IMR-90 (cell line): ENCODE results near the gene POLR3B. TPM values are rescaled to one million over a fixed set of nuclear protein-coding genes. Genes with fewer than 3 reads are reported as not detected.

Experiments
- ATAC-seq: fragments of 200-7000 bp; cut with Tn5 transposase; 2 replicates; pipeline ENCODE4 v1.9.1; 2020; ENCODE audit warnings: low read depth, mild to moderate bottlenecking, moderate library complexity
- BruUV-seq: library from RNA; stranded (reverse); fragments of 400-500 nt; replicated peaks from 2 replicates; lab custom pipeline; 2021; lab: Mats Ljungman, UMichigan
- CTCF ChIA-PET: fragments of 300-600 bp; formaldehyde crosslinking; extraction: SDS; loops from one replicate; lab custom pipeline; 2021; ENCODE audit warnings: antibody characterized with exemption; lab: Yijun Ruan, JAX
- POLR2A ChIA-PET: fragments of 300-600 bp; sonication (Branson Sonifier 250); formaldehyde crosslinking; loops from one replicate; lab custom pipeline; 2022; ENCODE audit warnings: antibody characterized with exemption; ENCODE audit not compliant: unreplicated experiment; lab: Charles Lee
- DNase-seq: peaks from one replicate; pipeline ENCODE4 v3.0.0; 2013
- H2AFZ ChIP-seq: replicated peaks from 2 replicates; pipeline ENCODE3; 2013; ENCODE audit warnings: low read length, mild to moderate bottlenecking; ENCODE audit not compliant: poor library complexity
- H2AK5ac ChIP-seq: 2 replicates; pipeline ENCODE4 v1.6.1; 2013; ENCODE audit warnings: low read depth, low read length, inconsistent platforms
- H2AK9ac ChIP-seq: replicated peaks from 2 replicates; pipeline ENCODE3; 2013; ENCODE audit warnings: mild to moderate bottlenecking, low read depth, low read length, moderate library complexity; ENCODE audit not compliant: poor library complexity
- H2BK120ac ChIP-seq: 2 replicates; pipeline ENCODE4 v1.6.1; 2013; ENCODE audit warnings: low read depth, low read length, inconsistent platforms
- H2BK15ac ChIP-seq: 3 replicates; pipeline ENCODE4 v1.6.1; 2013; ENCODE audit warnings: low read depth, low read length, inconsistent platforms
- H2BK20ac ChIP-seq: 2 replicates; pipeline ENCODE4 v1.6.1; 2013; ENCODE audit warnings: low read depth, mild to moderate bottlenecking, inconsistent platforms, low read length, moderate library complexity
- H2BK5ac ChIP-seq: 2 replicates; pipeline ENCODE4 v1.6.1; 2013; ENCODE audit warnings: mild to moderate bottlenecking, low read depth, low read length, inconsistent platforms; ENCODE audit not compliant: poor library complexity, severe bottlenecking
- H3K14ac ChIP-seq: replicated peaks from 2 replicates; pipeline ENCODE4 v1.6.1; 2013; ENCODE audit warnings: low read depth, low read length, inconsistent platforms
- H3K18ac ChIP-seq: 2 replicates; pipeline ENCODE4 v1.6.1; 2013; ENCODE audit warnings: low read depth, low read length, control low read depth
- H3K23ac ChIP-seq: 2 replicates; pipeline ENCODE4 v1.6.1; 2013; ENCODE audit warnings: low read depth, low read length, inconsistent platforms
- H3K27ac ChIP-seq: 2 replicates; pipeline ENCODE4 v1.5.1; 2013; ENCODE audit warnings: mild to moderate bottlenecking, control low read depth, low read length; ENCODE audit not compliant: insufficient read depth
- H3K27me3 ChIP-seq: 2 replicates; pipeline ENCODE4 v1.6.1; 2013; ENCODE audit warnings: low read length; ENCODE audit not compliant: control insufficient read depth, insufficient read depth
- H3K36me3 ChIP-seq: 2 replicates; pipeline ENCODE4 v1.6.1; 2013; ENCODE audit warnings: low read length, mixed read lengths; ENCODE audit not compliant: control insufficient read depth, insufficient read depth
- H3K4ac ChIP-seq: 2 replicates; pipeline ENCODE4 v1.6.1; 2013; ENCODE audit warnings: low read depth, low read length, inconsistent platforms
- H3K4me1 ChIP-seq: 2 replicates; pipeline ENCODE4 v1.6.1; 2013; ENCODE audit warnings: low read length, mixed read lengths; ENCODE audit not compliant: control insufficient read depth, insufficient read depth
- H3K4me2 ChIP-seq: 2 replicates; pipeline ENCODE4 v1.6.1; 2013; ENCODE audit warnings: low read depth, mild to moderate bottlenecking, control low read depth, low read length, moderate library complexity
- H3K4me3 ChIP-seq: 2 replicates; pipeline ENCODE4 v1.5.1; 2013; ENCODE audit warnings: low read depth, mild to moderate bottlenecking, control low read depth, low read length, moderate library complexity; ENCODE audit not compliant: insufficient read depth
- H3K56ac ChIP-seq: 2 replicates; pipeline ENCODE4 v1.6.1; 2013; ENCODE audit warnings: low read length, inconsistent platforms; ENCODE audit not compliant: insufficient read depth; ENCODE audit errors: extremely low read depth
- H3K79me1 ChIP-seq, 2 experiments: 2 replicates each; pipeline ENCODE4 v1.6.1; 2013; ENCODE audit warnings: low read length in 2 of 2, inconsistent platforms in 1 of 2, low read depth in 1 of 2
- H3K9ac ChIP-seq: 2 replicates; pipeline ENCODE4 v1.6.1; 2013; ENCODE audit warnings: low read depth, low read length, control low read depth
- H3K9me1 ChIP-seq: 2 replicates; pipeline ENCODE4 v1.6.1; 2013; ENCODE audit warnings: low read length, inconsistent platforms; ENCODE audit not compliant: insufficient read depth
- H3K9me3 ChIP-seq: 2 replicates; pipeline ENCODE4 v1.6.1; 2013; ENCODE audit warnings: low read length; ENCODE audit not compliant: control insufficient read depth, insufficient read depth
- H4K20me1 ChIP-seq: 2 replicates; pipeline ENCODE4 v1.6.1; 2013; ENCODE audit warnings: low read length, inconsistent platforms; ENCODE audit not compliant: insufficient read depth
- H4K5ac ChIP-seq: 2 replicates; pipeline ENCODE4 v1.6.1; 2013; ENCODE audit warnings: mild to moderate bottlenecking, low read depth, low read length, control low read depth
- H4K8ac ChIP-seq, 2 experiments: 2 replicates each; pipeline ENCODE4 v1.6.1; 2013; ENCODE audit warnings: low read depth in 2 of 2, low read length in 2 of 2, control low read depth in 1 of 2, inconsistent platforms in 1 of 2
- H4K91ac ChIP-seq: 2 replicates; pipeline ENCODE4 v1.6.1; 2013; ENCODE audit warnings: low read depth, low read length, inconsistent platforms; ENCODE audit not compliant: insufficient read depth
- CEBPB ChIP-seq: IDR thresholded peaks from 2 replicates; pipeline ENCODE4 v1.6.1; 2012; ENCODE audit warnings: low read depth, low read length, improper control_type of control experiment
- FOS ChIP-seq: fragments of 150-350 bp; IDR thresholded peaks from 2 replicates; pipeline ENCODE4 v1.6.1; 2016; ENCODE audit warnings: low read depth, low read length
- MAFK ChIP-seq: IDR thresholded peaks from 2 replicates; pipeline ENCODE4 v1.6.1; 2012; ENCODE audit warnings: low read depth, low read length, improper control_type of control experiment
- MAZ ChIP-seq: IDR thresholded peaks from 2 replicates; pipeline ENCODE4 v1.6.1; 2012; ENCODE audit warnings: low read depth, mild to moderate bottlenecking, low read length, improper control_type of control experiment, moderate library complexity, borderline replicate concordance
- MXI1 ChIP-seq: IDR thresholded peaks from 2 replicates; pipeline ENCODE4 v1.6.1; 2012; ENCODE audit warnings: low read depth, mild to moderate bottlenecking, low read length, moderate library complexity, borderline replicate concordance
- NFE2L2 ChIP-seq: fragments of 150-350 bp; IDR thresholded peaks from 2 replicates; pipeline ENCODE4 v1.6.1; 2016; ENCODE audit warnings: low read depth, mild to moderate bottlenecking, low read length
- POLR2A ChIP-seq: IDR thresholded peaks from 2 replicates; pipeline ENCODE4 v1.6.1; 2012; ENCODE audit warnings: mild to moderate bottlenecking, low read depth, low read length
- RAD21 ChIP-seq: IDR thresholded peaks from 2 replicates; pipeline ENCODE4 v1.6.1; 2012; ENCODE audit warnings: low read length, improper control_type of control experiment
- RCOR1 ChIP-seq: IDR thresholded peaks from 2 replicates; pipeline ENCODE4 v1.6.1; 2012; ENCODE audit warnings: mild to moderate bottlenecking, low read length, improper control_type of control experiment; ENCODE audit not compliant: insufficient replicate concordance
- SMC3 ChIP-seq: fragments of 150-350 bp; IDR thresholded peaks from 2 replicates; pipeline ENCODE4 v1.6.1; 2016; ENCODE audit warnings: low read depth, mild to moderate bottlenecking, antibody characterized with exemption, low read length, moderate library complexity
- WGBS, 2 experiments: methylation state at CpG; one replicate each; pipeline versions ENCODE4 v1.1.5 to v1.1.7; 2013; ENCODE audit warnings: missing lambda C conversion rate in 2 of 2; ENCODE audit not compliant: insufficient read length in 1 of 2; ENCODE audit errors: extremely low coverage in 2 of 2; 5-methylcytosine and 5-hydroxymethylcytosine counted together
- dilution Hi-C: fragments of 300-500 bp; cut with HindIII; formaldehyde crosslinking; loops from one replicate; pipeline ENCODE4 v1.14.3; 2018; ENCODE audit warnings: low sequenced_read_pairs; ENCODE audit not compliant: unreplicated experiment
- in situ Hi-C: fragments of 300-500 bp; cut with MboI; formaldehyde crosslinking; loops from 3 replicates; pipeline ENCODE4 v1.14.3; 2019; ENCODE audit warnings: low sequenced_read_pairs, inconsistent platforms, mixed read lengths
- intact Hi-C: fragments of 100-400 bp; cut with micrococcal nuclease; formaldehyde crosslinking; loops from 2 replicates; pipeline ENCODE4 v1.10.0; 2022
- polyA plus RNA-seq, 3 experiments: library from polyadenylated mRNA; depleted of rRNA; stranded (reverse); fragments of >200 nt; gene quantifications; 2 replicates each; pipeline ENCODE4 v1.2.3, GENCODE V29; 2012; ENCODE audit warnings: low replicate concordance in 1 of 3
- total RNA-seq: library from RNA; depleted of rRNA; stranded (reverse); fragments of >200 nt; gene quantifications from 2 replicates; pipeline ENCODE4 v1.2.3, GENCODE V29; 2012
- TF ChIP-seq, protein P1 (sequence below): fragments of 150-350 bp; IDR thresholded peaks from 2 replicates; pipeline ENCODE4 v1.6.1; 2017; ENCODE audit warnings: mild to moderate bottlenecking, antibody characterized with exemption, low read length, low read depth

POLR3B gene
- total and polyA plus RNA-seq, 2 of the 4 experiments (the other 2 are of a cell fraction) = 6.9 to 15.4 TPM

DNA sequence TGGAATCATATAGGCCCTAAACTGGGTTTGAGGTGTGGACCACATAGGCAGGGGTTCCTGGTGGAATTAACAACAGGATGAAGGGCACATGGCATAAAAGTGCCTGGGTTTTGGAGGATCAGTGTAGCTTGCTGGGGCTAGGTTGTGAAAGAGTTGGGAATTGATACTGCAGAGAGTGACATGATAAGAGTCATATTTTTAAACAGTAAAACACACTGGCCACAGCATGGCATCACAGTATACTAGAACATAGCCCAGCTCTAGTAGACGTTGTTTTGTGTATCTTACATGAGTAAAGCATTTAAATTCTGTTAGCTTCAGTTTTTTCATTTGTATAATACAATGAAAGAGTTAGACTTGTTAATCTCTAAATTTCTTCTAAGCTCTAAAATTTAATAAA, 102.0 kb downstream of the POLR3B start:
- H3K23ac ChIP-seq = no peak overlapping the region
- H3K27me3 ChIP-seq = no peaks in the 10 kb centered on the region
- no peaks in the 10 kb centered on the region for H3K79me1 ChIP-seq
- no CpG with 5 or more reads among the region's 1 CpG for WGBS, 2 experiments
- no peaks in the 10 kb centered on the region for H3K9me3 ChIP-seq
- peaks cover 11% of the 10 kb centered on the region for H3K36me3 ChIP-seq
- H3K9ac ChIP-seq = no peak overlapping the region
- no peak overlapping the region for H4K5ac ChIP-seq
- CTCF ChIA-PET = no interaction called here
- DNase-seq = no peak
- no peak overlapping the region for H3K18ac ChIP-seq
- no peaks in the 10 kb centered on the region for H4K20me1 ChIP-seq
- no TSS peak for BruUV-seq
- H3K4me2 ChIP-seq = no peak overlapping the region
- no peak overlapping the region for H2BK5ac ChIP-seq
- H2BK15ac ChIP-seq = no peak overlapping the region
- H2AK9ac ChIP-seq = no peak overlapping the region
- intact Hi-C loops = no loop called here
- no peak overlapping the region for H2BK20ac ChIP-seq
- H3K56ac ChIP-seq = no peak overlapping the region
- TF ChIP-seq CEBPB (no peak), SMC3 (no peak), RCOR1 (no peak), POLR2A (no peak), MAZ (no peak), RAD21 (no peak), MXI1 (no peak), NFE2L2 (no peak), MAFK (no peak), FOS (no peak)
- TF ChIP-seq, protein P1, sequence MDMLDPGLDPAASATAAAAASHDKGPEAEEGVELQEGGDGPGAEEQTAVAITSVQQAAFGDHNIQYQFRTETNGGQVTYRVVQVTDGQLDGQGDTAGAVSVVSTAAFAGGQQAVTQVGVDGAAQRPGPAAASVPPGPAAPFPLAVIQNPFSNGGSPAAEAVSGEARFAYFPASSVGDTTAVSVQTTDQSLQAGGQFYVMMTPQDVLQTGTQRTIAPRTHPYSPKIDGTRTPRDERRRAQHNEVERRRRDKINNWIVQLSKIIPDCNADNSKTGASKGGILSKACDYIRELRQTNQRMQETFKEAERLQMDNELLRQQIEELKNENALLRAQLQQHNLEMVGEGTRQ = no peak
- H3K4ac ChIP-seq = no peak overlapping the region
- dilution Hi-C loops = no loop called here
- in situ Hi-C loops = no loop called here
- POLR2A ChIA-PET = no interaction called here
- H2AK5ac ChIP-seq = no peak overlapping the region
- H4K8ac ChIP-seq = no peak overlapping the region
- no peak overlapping the region for H2AFZ ChIP-seq
- no peak overlapping the region for H2BK120ac ChIP-seq
- no peak overlapping the region for H3K4me3 ChIP-seq
- no peaks in the 10 kb centered on the region for H3K4me1 ChIP-seq
- H3K14ac ChIP-seq = no peak overlapping the region
- no peak for ATAC-seq
- H3K9me1 ChIP-seq = peaks cover 10% of the 10 kb centered on the region; the same call in 1 of the 2 replicates
- no peak overlapping the region for H3K27ac ChIP-seq
- no peak overlapping the region for H4K91ac ChIP-seq
